ENCODE data around the gene OXLD1.
A peak's percentile ranks its signal among the peaks of the same experiment; 100 is the strongest.
"Not testable (repeated sequence)": the region's sequence is repeated elsewhere in the genome, so short reads cannot be mapped to it uniquely, and the experiment has no call there.

OXLD1 gene

GRCh38 chr17:81652906-81653771 lies 13.3 kb downstream of the OXLD1 start:
- DNase-seq (ENCODE audit: low read depth): no peak

GRCh38 chr17:81651692-81652091 lies 14.7 kb downstream of the OXLD1 start:
- DNase-seq (ENCODE audit: low read depth): no peak

GRCh38 chr17:81650951-81651350 lies 15.5 kb downstream of the OXLD1 start:
- DNase-seq (ENCODE audit: low read depth): no peak

- no peak for DNase-seq (ENCODE audit: low read depth)
Observed at GRCh38 chr17:81648707-81649085, 17.7 kb downstream of the OXLD1 start.

- DNase-seq (ENCODE audit: low read depth): no peak
Observed at GRCh38 chr17:81648013-81648706, 18.2 kb downstream of the OXLD1 start.

- no peak for DNase-seq (ENCODE audit: low read depth)
Observed at GRCh38 chr17:81647640-81648012, 18.8 kb downstream of the OXLD1 start.

- DNase-seq (ENCODE audit: low read depth): no peak
Observed at GRCh38 chr17:81646869-81647600, 19.4 kb downstream of the OXLD1 start.

GRCh38 chr17:81644976-81645952 lies 21.1 kb downstream of the OXLD1 start:
- DNase-seq (ENCODE audit: low read depth): no peak

- DNase-seq (ENCODE audit: low read depth): no peak
Observed at GRCh38 chr17:81644496-81644895, 21.9 kb downstream of the OXLD1 start.

- DNase-seq (ENCODE audit: low read depth): no peak
Observed at GRCh38 chr17:81641825-81642489, 24.4 kb downstream of the OXLD1 start.

GRCh38 chr17:81640011-81640410 lies 26.4 kb downstream of the OXLD1 start:
- DNase-seq (ENCODE audit: low read depth): no peak

- DNase-seq (ENCODE audit: low read depth): no peak
Observed at GRCh38 chr17:81638683-81639082, 27.7 kb downstream of the OXLD1 start.

GRCh38 chr17:81636505-81637288 lies 29.7 kb downstream of the OXLD1 start, which contains the start of the genes NPLOC4 and TSPAN10:
Gene NPLOC4, minus strand, starts transcription at chr17:81637112. Its CDS starts 182 bp downstream, at chr17:81636930.
Gene TSPAN10, plus strand, starts transcription at chr17:81637196. Its CDS starts 5,217 bp downstream, at chr17:81642413.
- peak; percentile 78 for DNase-seq (ENCODE audit: low read depth)

- no peak for DNase-seq (ENCODE audit: low read depth)
Observed at GRCh38 chr17:81635973-81636504, 30.4 kb downstream of the OXLD1 start.

- DNase-seq (ENCODE audit: low read depth): no peak
Observed at GRCh38 chr17:81635431-81635830, 31.0 kb downstream of the OXLD1 start.

GRCh38 chr17:81631482-81631881 lies 34.9 kb downstream of the OXLD1 start:
- no peak for DNase-seq (ENCODE audit: low read depth)

- DNase-seq (ENCODE audit: low read depth): no peak
Observed at GRCh38 chr17:81630274-81630673, 36.1 kb downstream of the OXLD1 start.

- no peak for DNase-seq (ENCODE audit: low read depth)
Observed at GRCh38 chr17:81621494-81622130, 44.8 kb downstream of the OXLD1 start.

GRCh38 chr17:81618307-81618706 lies 48.1 kb downstream of the OXLD1 start:
- DNase-seq (ENCODE audit: low read depth): not testable (repeated sequence)
